Left ventricle myocardium inferior (tissue), 1 donor: Measurements from ENCODE around the gene THRSP. TPM values are rescaled to one million over a fixed set of nuclear protein-coding genes. Genes with fewer than 3 reads are reported as not detected.

Experiments
- DNase-seq: peaks from one replicate; pipeline ENCODE4 v3.0.0-alpha.2; 2020
- H3K27ac ChIP-seq: fragments of 200-600 bp; replicated peaks from 2 replicates; pipeline ENCODE4 v1.8.0; 2021
- H3K27me3 ChIP-seq: fragments of 200-600 bp; 2 replicates; pipeline ENCODE4 v1.8.0; 2021; ENCODE audit warnings: low read depth
- H3K36me3 ChIP-seq: fragments of 200-600 bp; 2 replicates; pipeline ENCODE4 v1.8.0; 2021
- H3K4me1 ChIP-seq: fragments of 200-600 bp; 2 replicates; pipeline ENCODE4 v1.8.0; 2021
- H3K4me3 ChIP-seq: fragments of 200-600 bp; 2 replicates; pipeline ENCODE4 v1.8.0; 2021; ENCODE audit warnings: mild to moderate bottlenecking, moderate library complexity
- H3K9me3 ChIP-seq: fragments of 200-600 bp; replicated peaks from 2 replicates; pipeline ENCODE4 v1.8.0; 2021
- intact Hi-C: fragments of 100-400 bp; cut with micrococcal nuclease; formaldehyde crosslinking; loops from one replicate; pipeline ENCODE4 v1.11.0; 2022
- total RNA-seq: library from RNA; stranded (reverse); fragmentation: NEBNext Ultra II Directional; extraction: Animal tissue kit (Norgen Biotek cat#: 25700); gene quantifications from one replicate; pipeline ENCODE4 v1.2.1, GENCODE V29; 2021
- TF ChIP-seq, protein P1 (sequence below): fragments of 200-600 bp; IDR thresholded peaks from 2 replicates; pipeline ENCODE4 v1.8.0; 2021; ENCODE audit warnings: antibody characterized with exemption, mild to moderate bottlenecking, borderline replicate concordance
- donor health status: DM: no; HTN: yes; CAD: no; lungs with severe emphysema.

THRSP gene
- total RNA-seq, 1 donor from 2014 or later: 0.25 TPM

- DNase-seq: no peak
- Histone ChIP-seq H3K27ac (peak overlapping the region; percentile 73), H3K4me3 (no peak overlapping the region), H3K36me3 (no peaks in the 10 kb centered on the region), H3K9me3 (no peaks in the 10 kb centered on the region), H3K27me3 (no peaks in the 10 kb centered on the region), H3K4me1 (peaks cover 28% of the 10 kb centered on the region)
- TF ChIP-seq, protein P1, sequence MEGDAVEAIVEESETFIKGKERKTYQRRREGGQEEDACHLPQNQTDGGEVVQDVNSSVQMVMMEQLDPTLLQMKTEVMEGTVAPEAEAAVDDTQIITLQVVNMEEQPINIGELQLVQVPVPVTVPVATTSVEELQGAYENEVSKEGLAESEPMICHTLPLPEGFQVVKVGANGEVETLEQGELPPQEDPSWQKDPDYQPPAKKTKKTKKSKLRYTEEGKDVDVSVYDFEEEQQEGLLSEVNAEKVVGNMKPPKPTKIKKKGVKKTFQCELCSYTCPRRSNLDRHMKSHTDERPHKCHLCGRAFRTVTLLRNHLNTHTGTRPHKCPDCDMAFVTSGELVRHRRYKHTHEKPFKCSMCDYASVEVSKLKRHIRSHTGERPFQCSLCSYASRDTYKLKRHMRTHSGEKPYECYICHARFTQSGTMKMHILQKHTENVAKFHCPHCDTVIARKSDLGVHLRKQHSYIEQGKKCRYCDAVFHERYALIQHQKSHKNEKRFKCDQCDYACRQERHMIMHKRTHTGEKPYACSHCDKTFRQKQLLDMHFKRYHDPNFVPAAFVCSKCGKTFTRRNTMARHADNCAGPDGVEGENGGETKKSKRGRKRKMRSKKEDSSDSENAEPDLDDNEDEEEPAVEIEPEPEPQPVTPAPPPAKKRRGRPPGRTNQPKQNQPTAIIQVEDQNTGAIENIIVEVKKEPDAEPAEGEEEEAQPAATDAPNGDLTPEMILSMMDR: no peak
- intact Hi-C loops: no loop called here
These were observed 1.7 kb upstream of the THRSP start for GRCh38 chr11:78061921-78062311.

- peaks cover 32% of the 10 kb centered on the region for H3K4me1 ChIP-seq
- DNase-seq: no peak
- TF ChIP-seq, protein P1: no peak
- H3K9me3 ChIP-seq: no peaks in the 10 kb centered on the region
- H3K36me3 ChIP-seq: peaks cover 6% of the 10 kb centered on the region
- H3K27ac ChIP-seq: no peak overlapping the region
- intact Hi-C loops: no loop called here
- no peaks in the 10 kb centered on the region for H3K27me3 ChIP-seq
- no peak overlapping the region for H3K4me3 ChIP-seq
These were observed 990 bp upstream of the THRSP start for GRCh38 chr11:78062671-78063070.

DNA sequence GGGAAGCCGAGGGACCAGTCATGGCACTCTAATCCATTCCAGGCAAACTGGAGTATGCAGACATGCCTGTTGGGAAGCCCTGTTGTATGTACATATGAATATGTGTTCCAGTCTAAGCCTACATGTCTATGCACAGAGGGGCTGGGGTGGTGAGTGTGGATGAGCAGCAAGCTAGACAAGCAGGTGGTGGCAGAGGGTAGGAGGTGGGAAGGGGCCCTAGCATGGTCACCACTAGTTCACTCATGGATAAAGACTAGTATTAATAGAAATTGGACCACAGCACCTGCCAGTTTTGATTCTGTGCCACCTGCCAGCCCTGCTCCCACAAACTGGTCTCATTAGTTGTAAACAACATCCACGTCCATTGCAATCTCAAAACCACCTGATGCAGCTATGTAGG is 1.5 kb downstream of the THRSP start:
- Histone ChIP-seq H3K27me3 (no peaks in the 10 kb centered on the region), H3K4me1 (peaks cover 52% of the 10 kb centered on the region), H3K27ac (no peak overlapping the region), H3K9me3 (no peaks in the 10 kb centered on the region), H3K4me3 (no peak overlapping the region), H3K36me3 (peaks cover 13% of the 10 kb centered on the region)
- intact Hi-C loops: no loop called here
- TF ChIP-seq, protein P1: no peak
- DNase-seq: no peak

DNA sequence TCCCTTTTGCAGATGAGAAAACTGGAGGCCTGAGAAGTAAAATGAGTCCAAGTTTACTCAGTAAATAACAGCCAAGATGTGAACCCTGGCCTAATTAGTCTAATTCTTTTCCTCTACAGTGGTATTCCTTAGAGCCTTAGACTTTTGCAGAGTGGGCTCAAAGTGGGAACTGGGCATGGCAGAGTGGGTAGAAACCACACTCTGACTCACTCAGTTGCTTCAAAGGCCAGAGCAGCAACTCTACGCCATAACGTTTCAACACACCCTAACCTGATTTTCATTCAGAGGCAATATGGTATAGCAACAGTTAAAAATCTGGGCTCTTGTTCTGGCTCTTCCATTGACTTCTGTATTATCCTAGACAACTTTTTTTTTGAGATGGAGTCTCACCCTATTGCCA is 2.8 kb downstream of the THRSP start:
- TF ChIP-seq, protein P1: no peak
- no peak for DNase-seq
- Histone ChIP-seq H3K9me3 (no peaks in the 10 kb centered on the region), H3K4me3 (no peak overlapping the region), H3K27me3 (no peaks in the 10 kb centered on the region), H3K36me3 (peaks cover 24% of the 10 kb centered on the region), H3K27ac (no peak overlapping the region), H3K4me1 (peaks cover 51% of the 10 kb centered on the region)
- intact Hi-C loops: no loop called here

GRCh38 chr11:78067704-78068103 is 4.0 kb downstream of the THRSP start:
- intact Hi-C loops: no loop called here
- TF ChIP-seq, protein P1: no peak
- no peaks in the 10 kb centered on the region for H3K27me3 ChIP-seq

DNA sequence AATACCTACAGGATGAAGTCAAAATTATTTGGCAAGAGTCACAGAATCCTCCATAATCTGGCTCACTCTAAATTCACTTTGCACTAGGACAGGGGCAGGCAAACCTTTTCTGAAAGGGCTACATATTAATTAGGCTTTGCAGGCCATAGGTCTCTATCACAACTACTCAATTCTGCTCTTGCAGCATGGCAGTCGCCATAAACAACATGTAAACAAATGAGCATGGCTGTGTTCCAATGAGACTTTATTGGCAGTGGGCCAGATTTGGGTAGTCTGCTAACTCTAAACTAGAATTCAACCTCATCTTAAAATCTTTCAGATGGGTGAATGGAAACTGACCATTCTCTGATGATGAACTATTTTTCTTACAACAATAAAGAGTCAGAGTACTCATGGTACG is 5.8 kb downstream of the THRSP start:
- intact Hi-C loops: no loop called here
- peaks cover 51% of the 10 kb centered on the region for H3K4me1 ChIP-seq
- no peak for DNase-seq
- H3K27ac ChIP-seq: peak overlapping the region; percentile 49
- H3K36me3 ChIP-seq: peaks cover 37% of the 10 kb centered on the region
- H3K27me3 ChIP-seq: no peaks in the 10 kb centered on the region
- TF ChIP-seq, protein P1: no peak
- H3K4me3 ChIP-seq: no peak overlapping the region
- no peaks in the 10 kb centered on the region for H3K9me3 ChIP-seq

More at GRCh38 chr11:78067704-78068103, 4.0 kb downstream of the THRSP start:
- Histone ChIP-seq H3K9me3 (no peaks in the 10 kb centered on the region), H3K4me3 (no peak overlapping the region), H3K36me3 (peaks cover 34% of the 10 kb centered on the region), H3K27ac (no peak overlapping the region), H3K4me1 (peaks cover 51% of the 10 kb centered on the region)
- no peak for DNase-seq
